Fibroblast of pulmonary artery (primary cell): ENCODE data around the gene ANKRD22.

Experiments
- DNase-seq: peaks from one replicate; pipeline ENCODE4 v3.0.0-alpha.2; 2010; ENCODE audit warnings: low read depth
- H3K4me3 ChIP-seq: replicated peaks from 2 replicates; pipeline ENCODE4 v1.5.1; 2011; ENCODE audit warnings: low read depth, mild to moderate bottlenecking, control low read depth, low read length, moderate library complexity
- TF ChIP-seq, protein P1 (sequence below): IDR thresholded peaks from 2 replicates; pipeline ENCODE4 v1.5.1; 2011; ENCODE audit warnings: mild to moderate bottlenecking, control low read depth, low read length, inconsistent platforms; ENCODE audit errors: missing control alignments

ANKRD22 gene

DNA sequence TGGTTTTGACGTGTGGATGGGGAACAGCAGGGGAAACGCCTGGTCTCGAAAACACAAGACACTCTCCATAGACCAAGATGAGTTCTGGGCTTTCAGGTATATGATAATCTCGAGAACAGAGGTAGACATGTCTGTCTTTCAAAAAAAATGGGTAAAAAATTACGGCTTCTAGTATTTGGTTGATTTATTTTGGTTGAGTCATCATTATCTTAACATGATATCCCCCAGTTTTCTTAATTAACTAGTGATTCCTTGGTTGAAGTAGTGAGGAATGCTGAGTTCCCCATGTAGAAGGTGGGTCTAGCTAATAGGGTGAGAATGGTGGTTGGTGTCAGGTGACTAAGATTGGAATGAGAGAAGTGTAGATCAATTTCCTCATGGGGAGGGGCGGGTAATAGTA lies 38.4 kb downstream of the ANKRD22 start:
- TF ChIP-seq, protein P1, sequence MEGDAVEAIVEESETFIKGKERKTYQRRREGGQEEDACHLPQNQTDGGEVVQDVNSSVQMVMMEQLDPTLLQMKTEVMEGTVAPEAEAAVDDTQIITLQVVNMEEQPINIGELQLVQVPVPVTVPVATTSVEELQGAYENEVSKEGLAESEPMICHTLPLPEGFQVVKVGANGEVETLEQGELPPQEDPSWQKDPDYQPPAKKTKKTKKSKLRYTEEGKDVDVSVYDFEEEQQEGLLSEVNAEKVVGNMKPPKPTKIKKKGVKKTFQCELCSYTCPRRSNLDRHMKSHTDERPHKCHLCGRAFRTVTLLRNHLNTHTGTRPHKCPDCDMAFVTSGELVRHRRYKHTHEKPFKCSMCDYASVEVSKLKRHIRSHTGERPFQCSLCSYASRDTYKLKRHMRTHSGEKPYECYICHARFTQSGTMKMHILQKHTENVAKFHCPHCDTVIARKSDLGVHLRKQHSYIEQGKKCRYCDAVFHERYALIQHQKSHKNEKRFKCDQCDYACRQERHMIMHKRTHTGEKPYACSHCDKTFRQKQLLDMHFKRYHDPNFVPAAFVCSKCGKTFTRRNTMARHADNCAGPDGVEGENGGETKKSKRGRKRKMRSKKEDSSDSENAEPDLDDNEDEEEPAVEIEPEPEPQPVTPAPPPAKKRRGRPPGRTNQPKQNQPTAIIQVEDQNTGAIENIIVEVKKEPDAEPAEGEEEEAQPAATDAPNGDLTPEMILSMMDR: no peak
- DNase-seq: no peak
- H3K4me3 ChIP-seq: no peak overlapping the region

DNA sequence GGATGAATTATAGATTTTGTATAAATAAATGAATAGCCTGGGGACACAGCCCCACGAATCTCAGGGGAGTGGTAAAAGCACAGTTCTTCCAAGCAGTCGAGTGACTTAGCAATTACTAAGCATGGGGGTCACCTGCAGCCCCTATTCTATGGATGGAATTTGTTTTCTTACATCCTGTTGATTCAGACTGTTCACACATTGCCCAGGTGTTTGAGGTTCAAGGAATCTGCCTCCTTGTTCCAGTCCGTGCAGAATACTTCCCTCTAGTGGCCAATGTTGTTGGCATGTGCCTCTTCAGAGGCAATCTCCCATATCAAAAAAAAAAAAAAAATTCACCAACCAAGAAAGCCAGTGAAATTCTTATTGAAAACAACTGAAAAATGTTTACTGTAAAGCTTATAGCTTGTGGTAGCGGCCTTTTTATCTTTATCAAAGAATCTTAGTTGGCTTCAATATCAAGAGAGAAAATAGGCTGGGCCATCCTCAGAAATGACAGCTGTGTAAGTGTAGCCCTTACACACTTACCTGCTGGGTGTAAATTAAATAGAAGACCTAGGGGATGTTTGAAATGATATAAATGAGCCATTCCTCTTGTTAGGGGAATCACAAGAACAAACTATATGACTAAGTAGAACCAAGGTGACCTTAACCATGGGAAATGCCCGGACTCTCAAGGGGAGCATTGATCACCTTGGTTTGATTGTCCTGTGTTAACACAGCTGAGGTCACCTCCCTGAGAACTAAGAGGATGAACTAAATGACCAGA lies 41.3 kb downstream of the ANKRD22 start:
- H3K4me3 ChIP-seq: no peak overlapping the region
- peak; percentile 83 for DNase-seq
- TF ChIP-seq, protein P1: peak; percentile 93

DNA sequence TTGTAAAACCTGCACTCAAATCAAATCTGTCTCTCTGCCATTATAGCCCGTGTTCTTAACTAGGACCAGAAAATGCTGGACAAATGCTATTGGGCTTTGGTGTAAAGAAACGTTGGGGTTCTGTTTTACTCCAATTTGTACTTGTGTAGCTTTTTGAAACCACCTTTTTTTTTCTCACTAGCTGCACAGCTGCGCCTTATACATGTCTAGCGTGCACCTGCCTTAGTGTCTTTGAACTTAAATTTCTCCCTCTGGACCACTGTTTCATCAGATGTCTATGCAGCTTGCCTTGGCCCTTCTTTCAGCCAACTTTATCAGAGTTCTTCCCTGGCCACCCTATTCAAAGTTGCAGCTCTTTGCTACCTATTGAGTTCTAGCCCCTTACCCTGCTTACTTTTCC lies 42.0 kb downstream of the ANKRD22 start:
- no peak overlapping the region for H3K4me3 ChIP-seq
- DNase-seq: no peak
- TF ChIP-seq, protein P1: no peak

DNA sequence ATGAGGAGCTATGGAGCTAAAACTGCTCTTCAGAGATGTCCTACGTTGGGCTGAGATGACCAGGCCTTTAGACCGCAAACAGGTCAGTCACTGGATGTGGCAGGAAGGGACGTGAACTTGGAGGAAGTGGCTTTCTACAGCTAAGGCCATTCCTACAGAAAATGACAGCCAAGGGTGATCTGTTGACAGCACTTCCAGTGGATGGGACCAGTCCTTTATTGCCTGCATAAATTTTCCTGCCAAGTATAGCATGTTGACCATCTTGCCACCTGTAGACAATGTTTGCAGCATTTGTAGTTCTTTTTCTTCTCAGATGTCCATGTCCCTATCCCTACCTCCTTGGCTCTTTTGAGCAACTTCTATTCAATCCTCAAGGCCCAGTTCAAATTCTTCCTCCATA lies 45.7 kb downstream of the ANKRD22 start:
- no peak for DNase-seq
- TF ChIP-seq, protein P1: no peak
- H3K4me3 ChIP-seq: no peak overlapping the region

DNA sequence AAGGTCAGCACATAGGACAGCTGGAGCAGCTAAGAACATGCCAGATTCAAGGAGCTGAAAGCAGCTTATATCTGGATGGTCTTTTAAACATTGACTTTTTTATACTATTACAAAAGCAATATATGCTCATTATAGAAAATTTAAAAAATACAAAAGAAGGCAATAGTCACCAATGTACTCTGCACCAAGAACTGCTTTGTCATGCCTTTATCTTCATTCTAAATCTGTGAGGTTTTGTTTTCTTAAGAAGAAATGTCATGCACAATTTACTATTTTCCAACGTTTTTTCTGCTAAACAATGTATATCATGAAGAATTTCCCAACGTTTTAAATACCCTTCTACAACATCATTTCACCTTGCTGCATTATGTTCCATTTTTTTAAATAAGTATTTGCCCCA lies 46.3 kb downstream of the ANKRD22 start:
- H3K4me3 ChIP-seq: no peak overlapping the region
- TF ChIP-seq, protein P1: no peak
- DNase-seq: no peak

DNA sequence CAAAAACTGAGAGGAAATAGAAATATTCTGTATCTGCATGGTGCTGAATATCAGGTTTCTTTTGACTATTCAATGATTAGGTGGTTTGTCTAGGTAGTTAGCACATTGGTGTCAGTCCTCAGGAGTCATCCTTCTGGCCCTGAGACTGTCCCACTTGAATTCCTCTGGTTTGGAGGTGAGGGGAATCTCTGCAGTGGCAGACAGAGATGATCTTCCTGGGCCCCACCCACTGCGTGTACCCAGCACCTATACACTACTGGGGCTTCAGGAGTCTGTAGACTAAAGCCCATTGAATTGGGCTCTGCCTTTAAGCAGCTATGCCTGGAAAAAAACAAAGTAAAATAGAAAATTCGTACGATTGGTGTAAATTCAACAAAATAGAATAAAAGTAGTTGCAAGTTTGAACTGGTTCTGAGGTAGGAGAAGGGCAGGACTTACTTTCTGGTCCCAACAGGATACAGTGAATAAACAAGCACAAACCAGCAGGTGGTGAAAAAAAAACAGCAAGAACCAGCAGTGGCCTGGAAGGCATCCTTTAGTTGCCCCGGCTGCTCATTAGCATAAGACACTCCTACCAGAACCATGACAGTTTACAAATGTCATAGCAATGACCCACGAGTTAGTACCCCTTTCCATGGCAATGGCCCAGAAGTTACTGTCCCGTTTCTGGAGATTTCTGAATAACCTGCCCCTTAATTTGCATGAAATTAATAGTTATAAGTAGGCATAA lies 47.4 kb downstream of the ANKRD22 start:
- DNase-seq: no peak
- TF ChIP-seq, protein P1: no peak
- no peak overlapping the region for H3K4me3 ChIP-seq
